Activated CD4-positive, CD25-positive, alpha-beta regulatory T cell (primary cell): ENCODE measurements around the gene LRRC74A.

Experiments used
- DNase-seq, 4 experiments: peaks; one replicate each; lab custom pipeline; 2025; lab: John Stamatoyannopoulos, UW

LRRC74A gene

DNA sequence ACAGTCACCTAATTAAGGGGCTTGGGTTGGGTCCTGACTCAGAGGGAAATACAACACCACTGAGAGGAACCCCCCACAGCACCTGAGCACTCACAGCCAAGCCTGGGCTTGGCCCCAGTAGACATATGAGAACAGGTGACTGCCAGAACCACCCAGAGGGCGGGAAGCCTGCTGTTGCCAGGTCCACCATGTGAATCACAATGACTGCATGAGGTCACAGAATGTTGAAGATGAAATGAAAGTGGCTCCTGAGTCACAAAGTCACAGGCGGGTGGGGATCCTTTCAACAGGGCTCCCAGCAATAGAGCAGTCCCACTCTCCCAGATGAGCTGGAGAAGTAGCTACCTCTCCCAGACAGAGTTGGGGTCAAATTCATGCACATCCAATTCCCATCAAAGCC is at the start of gene LRRC74A:
Gene LRRC74A, plus strand, starts transcription at position 287 of the 400 bp plus-strand sequence. CDS start 290 bp downstream, outside the sequence.
- no peak for DNase-seq

DNA sequence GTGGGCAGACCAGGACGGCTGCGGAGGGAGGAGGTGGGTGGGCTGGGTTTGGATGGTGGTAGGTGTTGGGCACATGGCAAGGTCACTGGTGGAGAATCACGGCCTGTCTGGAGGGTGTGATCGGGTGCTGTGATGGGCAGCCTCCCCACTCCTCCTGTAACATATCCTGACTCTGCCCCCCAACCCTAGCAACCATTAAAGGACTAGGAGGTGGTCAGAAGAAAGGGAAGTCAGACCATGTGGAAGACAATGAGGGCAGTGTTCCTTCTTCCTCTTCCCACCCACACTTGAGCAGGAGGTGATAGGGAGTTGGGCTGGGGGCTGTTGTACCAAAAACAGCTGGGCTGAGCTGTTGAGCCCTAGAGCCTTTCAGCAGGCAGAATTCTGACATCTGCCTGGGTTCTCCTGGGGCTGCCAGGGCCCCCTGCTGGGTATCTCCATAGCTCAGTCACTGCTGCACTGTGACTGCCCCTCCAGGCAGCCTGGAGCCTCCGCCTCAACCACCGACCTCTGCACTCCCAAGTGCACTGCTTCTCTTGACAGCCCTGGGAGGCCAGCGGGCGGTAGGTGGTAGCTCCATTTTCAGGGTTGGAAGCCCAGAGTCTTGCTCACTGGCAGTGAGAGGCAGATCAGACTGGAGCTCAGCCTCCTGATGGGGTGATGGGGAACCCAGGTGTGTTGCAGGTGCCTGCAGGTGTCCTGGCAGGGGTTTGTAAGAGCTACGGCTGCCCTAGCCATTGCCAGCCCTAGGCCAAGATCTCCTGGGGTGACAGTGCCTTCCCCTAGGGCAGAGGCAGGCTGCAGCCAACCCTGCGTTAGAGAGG is 49.6 kb upstream of the LRRC74A start:
- DNase-seq: no peak

DNA sequence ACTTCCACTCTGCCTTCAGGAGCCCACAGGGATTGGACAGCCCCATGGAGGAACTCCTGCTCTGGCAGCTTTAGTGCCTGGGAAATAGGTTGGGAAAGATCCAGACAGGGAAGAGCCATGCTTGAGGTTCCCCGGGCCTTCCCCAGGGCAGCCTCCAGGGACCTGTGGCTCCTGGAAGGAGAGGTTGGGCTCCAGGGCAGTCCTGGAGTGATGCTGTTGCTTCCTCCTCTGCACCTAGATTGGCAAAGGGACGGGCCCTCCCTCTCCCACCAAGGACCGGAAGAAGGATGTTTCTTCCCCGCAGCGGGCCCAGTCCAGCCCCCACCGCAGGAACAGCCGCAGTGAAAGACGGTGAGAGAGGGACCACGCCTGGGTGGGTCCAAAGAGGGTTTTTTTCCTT is 48.5 kb upstream of the LRRC74A start:
- DNase-seq: no peak

- no peak for DNase-seq
Measured at GRCh38 chr14:76778546-76779215, 47.5 kb upstream of the LRRC74A start.

GRCh38 chr14:76779221-76780057 is 46.8 kb upstream of the LRRC74A start:
- DNase-seq: no peak

DNA sequence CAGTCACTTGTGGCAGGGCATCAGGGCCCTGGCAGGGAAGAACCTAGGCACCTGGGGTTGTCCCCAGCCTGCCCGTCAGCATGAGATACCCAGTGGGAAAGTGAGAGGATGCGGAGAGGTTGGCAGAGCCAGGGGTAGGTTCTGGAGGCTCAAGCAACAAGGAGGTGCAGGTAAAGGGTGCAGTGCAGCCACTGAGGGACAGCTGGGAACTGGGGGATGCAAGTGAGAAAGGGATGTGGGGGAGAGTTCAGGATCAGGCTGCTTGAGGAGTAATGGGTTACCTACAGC is 46.2 kb upstream of the LRRC74A start:
- DNase-seq: no peak

DNA sequence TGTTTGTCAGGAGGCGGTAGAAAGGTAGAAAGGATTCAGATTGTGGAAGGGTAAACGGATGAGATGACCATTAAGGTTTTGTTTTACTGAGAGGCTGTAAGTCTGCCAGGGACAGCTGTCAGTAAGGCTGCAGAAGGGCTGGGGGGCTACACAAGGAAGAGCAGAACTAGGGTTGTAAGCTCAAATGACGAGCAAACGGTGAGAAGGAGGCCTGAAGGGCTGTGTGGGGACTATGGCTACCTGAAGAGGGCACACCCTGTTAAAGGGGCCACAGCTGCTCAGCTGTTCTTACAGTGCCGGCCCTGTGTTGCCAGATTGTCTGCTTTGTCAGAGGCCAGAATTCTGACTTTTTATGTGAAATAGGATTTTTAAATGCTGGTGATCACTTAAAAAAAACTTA is 45.8 kb upstream of the LRRC74A start:
- DNase-seq: no peak

DNA sequence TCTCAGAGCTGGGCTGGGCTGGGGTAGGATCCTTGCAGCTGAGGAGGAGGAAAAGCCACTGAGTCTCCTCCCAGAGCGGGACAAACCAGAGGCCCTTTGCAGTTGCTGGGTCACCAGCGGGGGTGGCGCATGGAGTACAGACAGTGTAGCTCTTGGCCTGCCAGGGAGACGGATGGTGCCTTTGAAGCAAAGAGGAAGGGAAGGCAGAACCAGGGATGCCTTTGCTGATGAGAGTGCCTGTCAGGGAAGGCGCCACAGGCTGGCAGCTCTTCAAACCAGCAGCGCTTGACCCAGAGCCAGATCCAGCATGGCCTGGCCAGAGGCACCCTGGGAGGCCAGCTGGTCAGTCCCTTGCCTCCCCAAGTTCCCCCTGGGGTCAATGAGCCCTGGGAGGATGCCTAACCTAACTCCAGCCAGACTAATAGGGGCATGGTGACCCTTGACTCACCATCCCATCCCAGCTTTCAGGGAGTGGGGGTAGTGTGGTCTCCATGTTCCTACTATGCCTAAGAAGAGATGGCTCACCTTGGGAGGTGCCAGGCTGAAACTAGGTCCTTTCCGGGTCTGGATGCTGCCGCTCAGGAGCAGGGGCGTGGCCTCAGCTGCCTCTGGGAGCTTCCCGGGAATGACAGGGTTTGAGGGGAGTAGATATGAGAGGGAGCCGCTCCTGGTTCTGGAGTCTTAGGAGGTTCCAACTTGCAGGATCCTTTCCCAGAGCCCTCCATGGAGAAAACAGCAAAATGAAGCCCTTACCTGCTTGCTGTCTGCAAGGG is 45.1 kb upstream of the LRRC74A start:
- no peak for DNase-seq

DNA sequence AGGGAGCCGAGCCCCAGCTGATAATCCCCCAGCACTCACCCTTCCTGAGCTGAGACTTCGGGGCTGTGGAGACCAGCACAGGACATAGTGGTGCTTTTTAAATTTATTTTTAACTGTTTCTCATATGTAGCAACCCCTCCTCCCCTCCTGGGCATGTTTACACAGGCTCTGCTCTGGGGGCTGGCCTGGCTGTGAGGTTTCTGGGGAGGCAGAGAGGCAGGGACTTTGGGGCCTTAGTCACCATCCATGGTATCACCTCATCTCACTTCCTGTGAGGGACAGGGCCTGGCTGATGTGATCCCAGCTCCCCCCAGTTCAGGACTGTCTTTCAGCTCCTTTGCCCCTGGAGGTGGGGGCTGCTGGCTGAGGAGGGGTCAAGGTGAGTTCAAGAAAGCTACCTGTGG is 44.6 kb upstream of the LRRC74A start:
- DNase-seq: no peak

DNA sequence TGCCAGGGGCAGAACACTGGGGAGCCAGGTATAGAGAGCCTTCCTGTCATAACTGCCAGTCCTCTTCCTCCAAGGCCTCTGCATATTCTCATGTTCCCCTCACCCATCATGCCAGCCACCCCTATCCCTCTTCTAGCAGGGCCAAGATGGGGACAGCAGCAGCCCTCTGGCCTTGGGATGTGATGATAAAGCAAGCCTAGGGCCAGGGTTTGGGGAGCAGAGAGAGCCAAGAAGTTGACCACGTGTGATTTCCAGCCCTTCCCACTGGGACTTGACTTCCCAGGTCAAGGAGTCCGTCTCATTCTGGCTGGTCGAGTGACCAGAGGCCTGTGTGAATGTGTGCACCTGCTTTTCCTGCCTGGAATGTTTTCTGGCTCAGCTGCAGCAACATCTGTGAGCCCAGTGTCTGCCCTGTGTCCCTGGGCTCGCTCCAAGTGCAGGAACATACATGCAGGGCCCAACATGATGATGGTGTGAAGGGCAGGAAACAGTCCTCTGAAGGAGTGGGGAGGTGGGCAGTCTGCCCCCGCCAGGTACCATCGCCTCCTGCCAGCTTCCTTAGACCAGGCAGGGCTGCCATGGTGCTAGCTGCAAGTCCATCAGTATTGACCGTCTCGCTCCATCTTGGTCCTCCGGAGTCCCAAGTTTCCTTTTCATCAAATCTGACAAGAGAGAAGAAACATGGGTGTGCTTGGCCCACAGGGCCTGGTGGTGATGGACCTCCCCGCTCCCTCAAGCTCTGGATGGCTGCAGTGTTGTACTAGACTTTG is 43.9 kb upstream of the LRRC74A start:
- DNase-seq: no peak

DNA sequence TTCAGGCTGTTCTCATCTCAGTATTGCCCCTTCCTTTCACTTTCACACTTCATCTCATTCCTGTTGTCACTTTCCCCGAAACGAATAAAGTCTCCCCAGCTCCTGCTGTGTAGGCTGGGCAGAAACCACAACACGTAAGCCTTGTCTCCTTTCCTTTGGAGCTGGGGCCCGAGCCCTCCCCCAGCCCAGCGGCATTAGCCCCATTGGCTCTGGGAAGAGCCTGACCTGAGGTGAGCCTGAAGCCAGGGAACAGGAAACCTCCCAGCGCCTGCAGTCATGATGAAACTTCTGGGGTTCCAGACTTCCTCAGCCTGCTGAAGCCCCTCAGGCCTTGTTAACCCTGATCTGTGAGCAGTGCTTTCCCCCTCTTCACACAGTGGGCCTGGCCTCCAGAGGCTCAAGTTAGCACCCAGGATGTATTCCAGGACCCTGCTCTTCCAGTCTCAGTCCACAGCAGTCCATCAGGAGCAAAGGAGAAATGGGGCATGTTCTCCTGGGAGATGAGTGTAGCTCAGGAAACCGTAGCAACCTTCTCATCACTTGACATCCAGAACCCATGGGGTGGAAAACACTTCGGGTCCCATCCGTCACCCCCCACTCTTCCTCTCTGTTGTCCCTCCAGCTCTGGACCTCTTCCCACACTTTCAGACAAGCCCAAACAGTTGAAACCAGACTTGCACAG is 43.2 kb upstream of the LRRC74A start:
- DNase-seq: no peak

DNA sequence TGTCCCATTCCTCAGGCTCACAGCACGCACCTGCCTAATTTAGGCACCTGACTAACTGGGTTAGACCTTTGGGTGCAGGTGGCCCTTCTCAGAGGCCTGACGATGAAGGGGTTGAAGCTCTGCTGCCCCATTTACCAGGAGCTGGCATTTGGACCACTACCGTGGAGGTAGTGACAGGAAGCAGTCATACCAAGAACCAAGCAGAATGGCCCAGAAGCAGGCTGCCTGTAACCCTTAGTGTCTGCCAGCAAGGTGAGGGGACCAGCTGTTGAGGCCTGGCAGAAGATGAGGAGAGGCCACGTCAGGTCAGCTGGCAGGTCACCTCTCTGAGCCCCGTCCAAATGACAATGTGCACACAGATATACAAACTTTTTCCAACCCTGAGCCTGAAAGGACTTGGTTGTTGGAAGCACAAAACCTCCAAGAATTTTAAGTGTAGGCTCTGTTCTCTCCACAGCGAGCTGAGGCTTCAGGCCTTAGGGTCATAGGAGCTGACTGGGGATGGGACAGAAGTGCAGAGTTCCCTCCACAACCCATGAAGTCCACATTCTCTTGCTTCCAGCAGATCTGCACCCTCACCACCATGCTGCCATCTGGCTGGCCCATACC is 41.8 kb upstream of the LRRC74A start:
- DNase-seq: no peak

- peak in 2 of 4 experiments; percentile 15 to 17 for DNase-seq
Measured at GRCh38 chr14:76784881-76785280, 41.3 kb upstream of the LRRC74A start.

DNA sequence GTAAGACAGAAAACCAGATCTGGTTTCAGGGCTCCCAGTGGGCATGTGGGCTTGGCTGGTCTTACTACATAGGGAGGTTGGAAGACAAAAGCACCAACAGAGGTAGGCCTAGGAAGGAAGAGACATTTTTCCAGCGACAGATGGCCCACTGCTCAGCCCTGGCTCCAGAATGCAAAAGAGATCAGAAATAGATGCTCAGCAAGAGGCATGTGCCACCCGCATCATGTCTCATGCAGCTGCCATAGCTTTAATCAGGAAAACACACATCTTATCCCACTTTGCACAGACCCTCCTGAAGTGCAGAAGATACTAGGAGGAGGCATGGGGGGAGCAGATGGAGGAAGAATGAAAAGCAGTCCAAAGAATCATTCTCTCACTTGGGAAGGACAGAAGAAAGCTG is 39.6 kb upstream of the LRRC74A start:
- DNase-seq: no peak

GRCh38 chr14:76792422-76792821 is 33.8 kb upstream of the LRRC74A start:
- no peak for DNase-seq

DNA sequence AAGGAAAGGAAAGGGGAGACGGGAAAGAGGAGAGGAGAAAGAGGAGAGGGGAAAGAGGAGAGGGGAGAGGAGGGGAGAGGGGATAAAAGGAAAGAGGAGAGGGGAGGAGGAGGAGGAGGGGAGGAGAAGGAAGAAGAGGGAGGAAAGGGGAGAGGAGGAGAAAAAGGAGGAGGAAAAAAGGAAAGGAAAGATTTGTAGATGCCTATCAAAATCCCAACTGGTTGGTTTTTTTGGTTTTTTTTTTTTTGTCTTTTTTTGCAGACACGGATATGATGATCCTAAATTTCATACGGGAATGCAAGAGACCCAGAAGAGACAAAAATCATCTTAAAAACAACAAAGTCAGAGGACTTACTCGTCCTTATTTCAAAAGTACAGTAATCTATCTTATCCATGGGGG is 32.9 kb upstream of the LRRC74A start:
- DNase-seq: no peak

DNA sequence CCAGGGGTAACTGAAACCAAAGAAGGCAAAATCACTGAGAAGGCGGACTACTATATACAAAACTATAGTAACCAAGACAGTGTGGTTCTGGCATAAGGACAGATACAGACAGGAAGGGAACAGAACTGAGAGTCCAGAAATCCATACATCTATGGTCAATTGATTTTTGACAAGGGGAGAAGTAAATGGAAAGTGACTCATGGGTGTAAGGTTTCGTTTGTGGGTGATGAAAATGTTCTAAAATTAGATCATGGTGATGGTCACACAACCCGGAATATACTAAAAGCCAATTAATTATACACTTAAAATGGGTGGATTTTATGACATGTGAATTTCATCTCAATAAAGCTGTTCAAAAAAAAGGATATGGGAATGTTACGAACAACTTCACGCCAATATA is 32.3 kb upstream of the LRRC74A start:
- DNase-seq: no peak

GRCh38 chr14:76806446-76806845 is 19.8 kb upstream of the LRRC74A start:
- DNase-seq: no peak

- no peak for DNase-seq
Measured at GRCh38 chr14:76808011-76808410, 18.2 kb upstream of the LRRC74A start.

DNA sequence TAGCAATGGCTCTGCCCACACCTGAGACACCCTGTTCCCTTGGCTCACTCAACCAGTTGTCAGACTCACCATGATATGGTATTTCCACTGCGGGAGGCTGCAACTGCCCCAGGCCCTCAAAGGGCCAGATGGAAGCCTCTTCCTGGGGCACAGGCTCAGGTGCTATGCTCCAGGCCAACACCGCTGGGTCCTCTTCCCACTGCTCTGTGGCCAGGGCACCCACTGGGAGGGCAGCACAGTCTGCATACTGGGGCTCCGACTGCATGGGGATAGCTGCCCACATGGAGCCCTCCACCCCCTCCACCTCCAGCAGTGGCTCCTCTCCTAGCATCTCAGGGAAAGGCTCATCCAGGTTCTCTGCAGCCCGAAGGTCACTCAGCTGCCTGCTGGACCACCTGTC is 17.2 kb upstream of the LRRC74A start:
- no peak for DNase-seq
